ENCODE measurements around the gene COMMD7. TPM values are rescaled to one million over a fixed set of nuclear protein-coding genes. Genes with fewer than 3 reads are reported as not detected.
"Not testable (repeated sequence)": the region's sequence is repeated elsewhere in the genome, so short reads cannot be mapped to it uniquely, and the experiment has no call there.

The COMMD7 gene
- total RNA-seq, 2 donors from 2014 or later, result 6.6 to 18.7 TPM

- TF ChIP-seq CTCF (IDR thresholded peaks at IDR 0.05), result no peak
- TF ChIP-seq POLR2A (IDR thresholded peaks at IDR 0.05), result no peak
- Histone ChIP-seq H3K9me3 (no peaks in the 10 kb centered on the region), H3K27me3 (no peaks in the 10 kb centered on the region), H3K4me3 (no peak overlapping the region), H3K4me1 (no peaks in the 10 kb centered on the region), H3K36me3 (replicated peaks in 1 of 2; ENCODE audit: insufficient read depth in 1 of 2, low read depth in 2 of 2) (peaks cover 0 to 5% of the 10 kb centered on the region in 2 donors), H3K27ac (no peak overlapping the region)
- WGBS, 2 donors, result 80 to 90% methylated on average over 5 of the region's 5 CpGs
- no peak for ATAC-seq
- intact Hi-C loops (cut with DNase I), result no loop called here
- DNase-seq, result no peak
Observed at GRCh38 chr20:32709632-32710121, 33.6 kb downstream of the COMMD7 start.

GRCh38 chr20:32709029-32709631 is 34.1 kb downstream of the COMMD7 start:
- intact Hi-C loops (cut with DNase I); H3K27me3 ChIP-seq; DNase-seq; H3K36me3 ChIP-seq (replicated peaks in 1 of 2; ENCODE audit: insufficient read depth in 1 of 2, low read depth in 2 of 2); H3K27ac ChIP-seq; ATAC-seq; H3K9me3 ChIP-seq; H3K4me1 ChIP-seq; H3K4me3 ChIP-seq: not testable (repeated sequence)
- WGBS, 2 donors, result 92 to 94% methylated on average over 13 to 15 of the region's 15 CpGs

GRCh38 chr20:32707691-32708581 is 35.3 kb downstream of the COMMD7 start:
- DNase-seq (no peak), ATAC-seq (no peak)
- Histone ChIP-seq H3K36me3 (replicated peaks in 1 of 2; ENCODE audit: insufficient read depth in 1 of 2, low read depth in 2 of 2) (peaks cover 0 to 14% of the 10 kb centered on the region in 2 donors), H3K4me1 (no peaks in the 10 kb centered on the region), H3K27me3 (no peaks in the 10 kb centered on the region), H3K9me3 (no peaks in the 10 kb centered on the region), H3K4me3 (no peak overlapping the region), H3K27ac (no peak overlapping the region)
- WGBS, 2 donors, result 75 to 91% methylated on average over 5 of the region's 5 CpGs
- intact Hi-C loops (cut with DNase I), result no loop called here
- TF ChIP-seq CTCF (IDR thresholded peaks at IDR 0.05), result no peak
- TF ChIP-seq POLR2A (IDR thresholded peaks at IDR 0.05), result no peak

GRCh38 chr20:32706486-32706885 is 36.8 kb downstream of the COMMD7 start:
- no peak for ATAC-seq
- Histone ChIP-seq H3K27ac (no peak overlapping the region), H3K4me1 (no peaks in the 10 kb centered on the region), H3K9me3 (no peaks in the 10 kb centered on the region), H3K4me3 (no peak overlapping the region), H3K27me3 (no peaks in the 10 kb centered on the region), H3K36me3 (replicated peaks in 1 of 2; ENCODE audit: insufficient read depth in 1 of 2, low read depth in 2 of 2) (peaks cover 0 to 20% of the 10 kb centered on the region in 2 donors)
- intact Hi-C loops (cut with DNase I), result no loop called here
- 85 to 87% methylated on average over 3 of the region's 3 CpGs for WGBS, 2 donors
- TF ChIP-seq POLR2A (IDR thresholded peaks at IDR 0.05) (no peak), CTCF (IDR thresholded peaks at IDR 0.05) (no peak)
- DNase-seq, result no peak

- DNase-seq (no peak), ATAC-seq (no peak)
- no peaks in the 10 kb centered on the region for H3K27me3 ChIP-seq
- no peaks in the 10 kb centered on the region for H3K4me1 ChIP-seq
- no peak for TF ChIP-seq CTCF (IDR thresholded peaks at IDR 0.05)
- no peak for TF ChIP-seq POLR2A (IDR thresholded peaks at IDR 0.05)
- 83 to 86% methylated on average over 9 of the region's 9 CpGs for WGBS, 2 donors
- intact Hi-C loops (cut with DNase I), result no loop called here
- H3K36me3 ChIP-seq (replicated peaks in 1 of 2; ENCODE audit: insufficient read depth in 1 of 2, low read depth in 2 of 2), result peaks cover 0 to 20% of the 10 kb centered on the region in 2 donors
- H3K4me3 ChIP-seq, result no peak overlapping the region
- no peaks in the 10 kb centered on the region for H3K9me3 ChIP-seq
- no peak overlapping the region for H3K27ac ChIP-seq
Observed at GRCh38 chr20:32702706-32703425, 40.4 kb downstream of the COMMD7 start.
